Stimulated activated CD4-positive, alpha-beta T cell treated with anti-CD3 and anti-CD28 coated beads, Interleukin-12 subunit alpha, Interleukin-12 subunit beta, amount 100 ng/mL, for 24 hours (primary cell): ENCODE data around the gene COL9A3.

Experiments used
- DNase-seq, 2 experiments: peaks; one replicate each; pipeline ENCODE4 v3.0.0-alpha.2; 2020; ENCODE audit warnings: low read depth in 2 of 2

The COL9A3 gene

GRCh38 chr20:62880147-62880934 lies 63.5 kb downstream of the COL9A3 start:
- DNase-seq, result no peak

- DNase-seq, result no peak
Observed at GRCh38 chr20:62880935-62881661, 64.2 kb downstream of the COL9A3 start.

DNA sequence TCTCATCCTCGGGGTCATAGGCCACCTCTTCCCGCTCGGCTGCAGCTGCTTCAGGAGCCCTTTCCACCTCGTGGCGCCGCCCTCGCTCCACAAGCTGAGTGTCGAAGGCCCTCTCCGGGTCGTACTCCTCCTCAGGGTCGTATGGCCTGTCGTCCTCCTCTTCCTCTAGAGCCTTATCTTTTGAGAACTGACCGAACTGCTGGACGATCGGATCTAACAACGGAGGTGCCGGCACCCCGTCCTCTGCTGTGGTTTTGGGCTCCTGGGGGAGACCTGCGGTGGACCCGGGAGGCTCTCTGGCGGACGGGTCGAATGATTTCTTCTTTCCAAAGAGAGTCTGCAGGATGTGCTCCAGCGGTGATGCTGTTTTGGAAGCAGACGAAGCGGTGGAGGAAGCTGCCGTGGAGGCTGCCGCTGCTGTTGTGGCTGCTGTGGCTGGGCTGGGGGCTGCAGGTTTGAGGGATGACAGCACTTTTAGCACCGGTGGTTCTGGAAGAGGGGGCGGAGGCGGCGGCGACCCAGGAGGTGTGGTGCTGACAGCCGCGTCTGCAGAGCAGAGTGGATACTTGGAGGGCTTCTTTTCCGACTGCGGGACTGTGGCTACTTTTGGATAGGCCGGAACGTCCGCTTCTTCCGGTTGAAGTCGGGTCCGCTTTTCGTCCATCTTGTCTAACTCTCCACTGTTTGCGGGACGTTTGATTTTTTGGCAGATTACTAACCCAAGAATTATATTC lies 65.0 kb downstream of the COL9A3 start:
- no peak for DNase-seq

DNA sequence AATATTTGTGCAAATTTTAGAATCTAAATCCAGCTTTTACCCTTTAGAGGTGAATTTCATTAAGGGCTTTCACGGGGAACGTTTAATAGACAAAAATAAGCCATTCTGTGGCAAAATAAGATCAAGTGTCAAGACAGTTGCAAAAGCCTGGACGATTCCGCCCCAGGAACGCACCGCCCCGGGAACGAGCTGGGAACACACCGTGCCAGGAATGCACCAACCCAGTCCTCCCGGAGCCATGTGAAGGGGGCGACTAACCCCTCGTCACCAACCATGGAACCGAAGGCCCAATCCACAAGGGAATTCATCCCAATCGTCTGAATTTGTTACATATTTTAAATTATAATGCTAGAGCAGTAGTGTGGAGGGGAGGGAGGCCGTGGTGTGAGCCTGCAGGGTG lies 65.6 kb downstream of the COL9A3 start:
- DNase-seq, result no peak

DNA sequence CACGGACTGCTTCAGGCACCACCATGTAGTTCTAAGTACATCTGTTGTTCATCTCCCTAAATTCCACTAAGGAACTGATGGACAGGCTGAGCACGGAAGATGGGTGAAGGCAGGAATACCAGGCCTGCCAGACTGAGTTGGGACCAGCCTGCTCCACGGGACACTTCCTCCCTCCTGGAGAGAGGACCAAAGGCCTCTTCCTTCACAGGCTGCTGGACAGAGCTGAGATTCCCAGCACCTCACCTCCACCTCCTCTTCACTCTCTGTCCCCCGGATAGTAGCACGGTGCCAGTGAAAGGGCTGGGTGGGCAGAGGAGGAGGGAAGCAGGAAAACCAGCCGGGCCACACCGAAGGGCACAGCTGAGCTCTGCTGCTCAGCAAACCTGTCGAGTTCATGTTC lies 67.7 kb downstream of the COL9A3 start:
- no peak for DNase-seq

GRCh38 chr20:62885046-62885895 lies 68.4 kb downstream of the COL9A3 start:
- no peak for DNase-seq

DNA sequence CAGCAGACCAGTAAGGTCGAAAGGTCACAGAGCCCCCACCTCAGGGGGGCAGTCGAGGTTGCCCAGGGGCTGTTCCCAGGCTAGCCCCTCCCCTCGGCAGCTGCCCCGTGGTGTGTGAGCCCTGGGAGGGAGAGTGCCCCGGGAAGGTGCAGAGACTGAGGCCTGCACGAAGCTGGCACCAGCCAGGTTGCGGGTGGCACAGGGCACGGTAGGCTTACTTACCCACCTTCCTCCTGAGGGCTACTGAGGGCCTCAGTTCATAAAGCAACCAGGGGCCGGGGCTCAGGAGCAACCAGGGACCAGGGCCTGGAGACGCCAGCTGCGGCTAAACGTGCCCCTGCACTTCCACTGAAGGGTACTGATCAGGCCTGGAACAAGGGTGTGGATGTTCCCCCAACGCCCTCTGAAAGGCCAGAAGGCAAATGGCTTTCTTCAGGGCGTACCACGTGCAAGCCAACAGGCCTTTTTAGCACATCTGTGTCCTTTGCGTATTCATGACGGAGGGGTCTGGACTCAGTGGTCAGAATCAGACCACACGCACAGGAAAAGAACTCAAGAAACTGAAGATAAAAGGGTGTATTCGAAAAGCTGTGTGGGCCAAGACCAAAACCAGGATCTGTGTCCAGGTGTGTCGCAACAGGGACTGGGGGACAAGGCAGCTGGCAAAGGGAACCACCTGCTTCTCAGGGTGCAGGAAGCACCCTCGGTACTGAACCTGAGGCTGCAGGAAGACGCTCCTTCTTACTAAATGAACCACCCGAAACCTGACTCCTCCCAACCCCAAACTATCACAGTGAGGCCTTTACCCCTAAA lies 69.3 kb downstream of the COL9A3 start:
- DNase-seq, result no peak

DNA sequence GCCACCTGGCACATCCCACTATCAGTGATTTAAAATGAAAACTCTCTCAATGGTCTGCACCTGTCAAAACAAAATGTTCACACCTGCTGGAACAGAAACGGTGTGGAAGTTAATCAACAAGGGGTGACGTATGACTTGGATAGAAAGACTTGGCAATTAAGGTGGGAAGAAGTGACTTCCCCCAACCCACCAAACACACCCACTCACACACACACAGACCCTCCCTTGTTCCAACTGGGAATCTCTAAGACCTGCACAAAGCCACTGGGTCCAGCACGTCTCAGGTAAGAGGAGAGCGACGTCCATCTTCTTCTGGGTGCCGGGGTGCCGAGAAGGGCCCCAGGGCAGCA lies 69.8 kb downstream of the COL9A3 start:
- no peak for DNase-seq

DNA sequence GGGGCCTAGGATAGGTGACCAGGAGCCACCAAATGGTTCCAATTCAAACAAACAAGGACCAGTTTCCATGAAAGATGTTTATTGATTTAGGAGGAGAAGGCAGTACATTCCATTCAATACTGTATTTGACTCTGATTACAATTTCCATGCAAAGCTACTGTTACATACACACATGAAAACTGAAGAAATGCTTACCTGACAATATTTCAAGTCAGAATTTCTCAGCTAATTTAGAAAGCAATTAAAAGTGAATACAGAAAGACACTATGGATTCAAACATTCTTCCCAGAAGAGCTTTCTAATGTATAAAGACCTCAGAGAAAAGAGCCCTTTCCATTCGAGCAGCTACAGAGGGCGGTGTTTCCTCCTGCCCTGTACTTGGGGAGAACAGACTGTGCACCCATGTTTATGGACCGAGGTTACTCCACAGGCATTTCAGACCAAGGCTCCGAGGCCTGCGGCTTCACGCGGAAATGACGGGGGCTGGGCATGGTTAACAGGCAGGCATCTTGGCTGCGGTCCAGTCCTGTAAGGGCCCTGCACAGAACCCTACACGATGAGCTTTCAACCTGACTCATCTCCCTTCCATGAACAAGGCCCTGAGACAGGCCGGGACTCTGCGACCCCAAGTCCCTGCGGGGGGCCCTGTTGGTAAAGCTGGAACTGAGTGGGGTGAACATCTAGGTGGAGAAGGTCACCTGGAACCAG lies 70.5 kb downstream of the COL9A3 start:
- no peak for DNase-seq

- no peak for DNase-seq
Observed at GRCh38 chr20:62887860-62888239, 71.0 kb downstream of the COL9A3 start.

GRCh38 chr20:62888406-62888805 lies 71.6 kb downstream of the COL9A3 start:
- DNase-seq, result no peak

GRCh38 chr20:62888910-62889309 lies 72.1 kb downstream of the COL9A3 start:
- no peak for DNase-seq

DNA sequence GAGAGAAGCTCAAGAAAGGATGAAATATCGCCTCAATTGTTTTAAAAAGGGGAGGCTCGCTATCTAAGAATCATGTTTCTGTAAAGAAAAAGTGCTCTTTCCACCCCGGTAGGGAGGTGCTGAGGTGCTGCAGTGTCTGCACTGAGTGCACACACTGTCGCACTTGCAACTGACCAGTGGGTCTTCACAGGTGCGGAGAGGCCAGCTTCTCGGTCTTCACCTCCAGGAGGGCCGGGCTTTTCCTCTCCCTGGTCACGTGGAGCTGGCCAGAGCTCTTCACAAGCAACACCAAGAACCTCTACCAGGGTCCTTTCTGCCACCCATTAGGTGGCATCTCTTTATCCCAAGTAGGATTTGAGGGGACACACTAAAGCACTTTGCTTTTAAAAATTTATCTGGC lies 72.6 kb downstream of the COL9A3 start:
- no peak for DNase-seq

GRCh38 chr20:62889871-62890270 lies 73.0 kb downstream of the COL9A3 start:
- DNase-seq, result no peak

GRCh38 chr20:62890444-62890843 lies 73.6 kb downstream of the COL9A3 start:
- DNase-seq, result no peak
